ENCODE results near the gene MAJIN. TPM values are rescaled to one million over a fixed set of nuclear protein-coding genes. Genes with fewer than 3 reads are reported as not detected.

Gene MAJIN
- total RNA-seq, 2 experiments from 2014 or later, result not detected

- H3K27ac ChIP-seq (ENCODE audit: low read depth, low read length, poor library complexity, severe bottlenecking), result no peak overlapping the region
- H3K9me2 ChIP-seq (ENCODE audit: insufficient read depth, low read length), result no peaks in the 10 kb centered on the region
- H3K4me1 ChIP-seq (ENCODE audit: insufficient read depth, low read length, poor library complexity, severe bottlenecking), result peaks cover 11% of the 10 kb centered on the region
- intact Hi-C loops (cut with micrococcal nuclease; ENCODE audit: unreplicated experiment), result no loop called here
- no peak overlapping the region for H3K4me2 ChIP-seq (ENCODE audit: low read length)
- no peak overlapping the region for H3K4me3 ChIP-seq (ENCODE audit: low read depth, low read length, poor library complexity, severe bottlenecking)
- POLR2A ChIA-PET, result no interaction called here
- no peak for DNase-seq (ENCODE audit: low spot score)
- BruUV-seq (replicated peaks), result no TSS peak
- H2AFZ ChIP-seq (ENCODE audit: low read length), result no peak overlapping the region
- H4K20me1 ChIP-seq (ENCODE audit: insufficient read depth, low read length), result no peaks in the 10 kb centered on the region
- peaks cover 20% of the 10 kb centered on the region; the same call in 1 of the 2 replicates for H3K36me3 ChIP-seq (ENCODE audit: insufficient read depth, low read length)
- H3K9me3 ChIP-seq (ENCODE audit: low read length), result no peaks in the 10 kb centered on the region
- TF ChIP-seq CTCF (conservative IDR thresholded peaks at IDR 0.05; ENCODE audit: low read length), result no peak
- no peak for TF ChIP-seq EZH2phosphoT487 (IDR thresholded peaks at IDR 0.05; ENCODE audit: borderline replicate concordance, low read depth, low read length)
- CTCF ChIA-PET (ENCODE audit: unreplicated experiment), result no interaction called here
- no peaks in the 10 kb centered on the region for H3K79me2 ChIP-seq (ENCODE audit: insufficient read depth, low read depth, low read length)
These were observed 73.8 kb downstream of the MAJIN start for GRCh38 chr11:64898076-64898445.

- DNase-seq (ENCODE audit: low spot score), result no peak
- POLR2A ChIA-PET, result no interaction called here
- H3K79me2 ChIP-seq (ENCODE audit: insufficient read depth, low read depth, low read length), result no peaks in the 10 kb centered on the region
- no peak overlapping the region for H3K4me3 ChIP-seq (ENCODE audit: low read depth, low read length, poor library complexity, severe bottlenecking)
- no TSS peak for BruUV-seq (replicated peaks)
- no peak overlapping the region for H3K4me2 ChIP-seq (ENCODE audit: low read length)
- H3K27ac ChIP-seq (ENCODE audit: low read depth, low read length, poor library complexity, severe bottlenecking), result no peak overlapping the region
- intact Hi-C loops (cut with micrococcal nuclease; ENCODE audit: unreplicated experiment), result no loop called here
- H3K9me2 ChIP-seq (ENCODE audit: insufficient read depth, low read length), result no peaks in the 10 kb centered on the region
- no peak overlapping the region for H2AFZ ChIP-seq (ENCODE audit: low read length)
- H3K4me1 ChIP-seq (ENCODE audit: insufficient read depth, low read length, poor library complexity, severe bottlenecking), result peaks cover 11% of the 10 kb centered on the region
- no peaks in the 10 kb centered on the region for H3K9me3 ChIP-seq (ENCODE audit: low read length)
- TF ChIP-seq EZH2phosphoT487 (IDR thresholded peaks at IDR 0.05; ENCODE audit: borderline replicate concordance, low read depth, low read length) (no peak), CTCF (conservative IDR thresholded peaks at IDR 0.05; ENCODE audit: low read length) (no peak)
- CTCF ChIA-PET (ENCODE audit: unreplicated experiment), result interaction anchor here (0.6 kb wide), 1 partner anchor 1725 kb away, joined by 3 read pairs; no protein-coding TSS in a partner anchor
- H3K36me3 ChIP-seq (ENCODE audit: insufficient read depth, low read length), result peaks cover 17% of the 10 kb centered on the region; the same call in 1 of the 2 replicates
- H4K20me1 ChIP-seq (ENCODE audit: insufficient read depth, low read length), result no peaks in the 10 kb centered on the region
These were observed 74.4 kb downstream of the MAJIN start for GRCh38 chr11:64897381-64898075.

- ChIA-PET POLR2A (no interaction called here), CTCF (ENCODE audit: unreplicated experiment) (no interaction called here)
These were observed 75.4 kb downstream of the MAJIN start for GRCh38 chr11:64896448-64897022.

More at GRCh38 chr11:64896448-64897022, 75.4 kb downstream of the MAJIN start:
- peaks cover 11% of the 10 kb centered on the region; the same call in 1 of the 2 replicates for H3K36me3 ChIP-seq (ENCODE audit: insufficient read depth, low read length)
- H3K9me2 ChIP-seq (ENCODE audit: insufficient read depth, low read length), result no peaks in the 10 kb centered on the region
- intact Hi-C loops (cut with micrococcal nuclease; ENCODE audit: unreplicated experiment), result no loop called here
- DNase-seq (ENCODE audit: low spot score), result no peak
- no peaks in the 10 kb centered on the region for H3K79me2 ChIP-seq (ENCODE audit: insufficient read depth, low read depth, low read length)
- H3K9me3 ChIP-seq (ENCODE audit: low read length), result no peaks in the 10 kb centered on the region
- H4K20me1 ChIP-seq (ENCODE audit: insufficient read depth, low read length), result no peaks in the 10 kb centered on the region
- no peak overlapping the region for H2AFZ ChIP-seq (ENCODE audit: low read length)
- TF ChIP-seq CTCF (conservative IDR thresholded peaks at IDR 0.05; ENCODE audit: low read length), result no peak
- no peak for TF ChIP-seq EZH2phosphoT487 (IDR thresholded peaks at IDR 0.05; ENCODE audit: borderline replicate concordance, low read depth, low read length)
- H3K4me2 ChIP-seq (ENCODE audit: low read length), result no peak overlapping the region
- BruUV-seq (replicated peaks), result no TSS peak
- H3K27ac ChIP-seq (ENCODE audit: low read depth, low read length, poor library complexity, severe bottlenecking), result no peak overlapping the region
- H3K4me1 ChIP-seq (ENCODE audit: insufficient read depth, low read length, poor library complexity, severe bottlenecking), result peaks cover 11% of the 10 kb centered on the region
- no peak overlapping the region for H3K4me3 ChIP-seq (ENCODE audit: low read depth, low read length, poor library complexity, severe bottlenecking)
